Measurements from ENCODE around the gene KRTCAP2. TPM values are rescaled to one million over a fixed set of nuclear protein-coding genes. Genes with fewer than 3 reads are reported as not detected.
"Not testable (repeated sequence)": the region's sequence is repeated elsewhere in the genome, so short reads cannot be mapped to it uniquely, and the experiment has no call there.

KRTCAP2 gene
- total RNA-seq, 4 donors from 2014 or later = 1.5 to 200 (median 62.5) TPM

DNA sequence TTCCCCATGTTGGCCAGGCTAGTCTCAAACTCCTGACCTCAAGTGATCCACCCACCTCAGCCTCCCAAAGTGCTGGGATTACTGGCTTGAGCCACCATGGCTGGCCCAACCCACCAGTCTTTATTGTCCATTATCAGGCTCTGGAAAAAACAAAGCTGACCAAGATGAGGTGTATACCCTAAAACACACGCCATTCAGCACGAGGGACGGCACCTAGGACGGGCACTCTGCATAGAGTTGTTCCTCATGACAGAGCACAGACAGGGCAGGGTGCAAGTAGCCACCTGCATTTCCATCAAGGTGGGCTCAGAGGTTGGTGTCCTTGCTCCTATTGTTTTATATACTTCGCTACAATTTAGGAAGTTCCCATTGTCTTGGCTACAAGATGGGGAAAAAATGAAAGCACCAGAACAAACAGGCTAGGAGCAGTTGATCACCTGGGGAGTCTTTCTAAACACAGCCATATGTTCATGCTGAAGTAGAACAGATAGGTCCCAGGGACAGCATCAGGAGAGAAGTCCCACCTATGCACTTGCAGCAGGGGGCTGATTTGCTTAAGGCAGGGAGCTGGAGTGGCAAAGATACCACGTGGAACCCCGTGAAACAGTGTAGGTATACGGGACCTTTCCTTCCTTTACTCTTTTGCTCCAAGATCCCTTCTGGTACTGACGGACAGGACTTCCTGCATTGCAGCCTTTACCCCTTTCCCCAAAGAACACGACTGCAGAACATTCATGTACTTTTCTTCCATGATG, 4.5 kb downstream of the KRTCAP2 start:
- no peak overlapping the region for H3K27ac ChIP-seq
- H3K9me3 ChIP-seq = no peaks in the 10 kb centered on the region
- peaks cover 0 to 19% of the 10 kb centered on the region in 2 donors for H3K4me1 ChIP-seq
- no peaks in the 10 kb centered on the region for H3K36me3 ChIP-seq
- no peak overlapping the region for H3K4me3 ChIP-seq
- TF ChIP-seq POLR2A (IDR thresholded peaks at IDR 0.05) = no peak
- TF ChIP-seq CTCF (IDR thresholded peaks at IDR 0.05) = no peak
- intact Hi-C loops (cut with DNase I; ENCODE audit: low total_unique reads) = no loop called here
- no peaks in the 10 kb centered on the region for H3K27me3 ChIP-seq
- no peak for DNase-seq

DNA sequence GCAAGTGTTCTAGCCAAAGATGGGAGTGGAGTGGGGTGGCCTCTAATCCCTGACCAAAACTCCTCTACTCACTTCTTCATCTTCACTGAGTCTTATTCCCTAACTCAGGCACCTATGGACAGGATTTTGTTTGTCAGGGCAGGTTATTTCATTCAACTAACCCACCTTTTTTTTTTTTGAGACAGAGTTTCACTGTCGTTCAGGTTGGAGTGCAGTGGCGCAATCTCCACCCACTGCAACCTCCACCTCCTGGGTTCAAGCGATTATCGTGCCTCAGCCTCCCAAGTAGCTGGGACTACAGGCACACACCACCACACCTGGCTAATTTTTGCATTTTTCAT, 5.0 kb downstream of the KRTCAP2 start:
- Histone ChIP-seq H3K4me1 (peaks cover 0 to 19% of the 10 kb centered on the region in 2 donors), H3K27ac (peak overlapping the region in 1 of 2 donors; percentile 42)
- intact Hi-C loops (cut with DNase I; ENCODE audit: low total_unique reads); H3K27me3 ChIP-seq; DNase-seq; H3K36me3 ChIP-seq; H3K4me3 ChIP-seq; H3K9me3 ChIP-seq: not testable (repeated sequence)

- Histone ChIP-seq H3K4me1 (peaks cover 0 to 19% of the 10 kb centered on the region in 2 donors), H3K36me3 (no peaks in the 10 kb centered on the region), H3K27me3 (no peaks in the 10 kb centered on the region), H3K4me3 (no peak overlapping the region), H3K27ac (peak overlapping the region; percentile 63 to 75), H3K9me3 (no peaks in the 10 kb centered on the region)
- DNase-seq = peak; percentile 82 to 87
- intact Hi-C loops (cut with DNase I; ENCODE audit: low total_unique reads) = no loop called here
- peak; percentile 80 to 91 (median 86) for TF ChIP-seq CTCF (IDR thresholded peaks at IDR 0.05)
- TF ChIP-seq POLR2A (IDR thresholded peaks at IDR 0.05) = no peak
These were observed 5.7 kb downstream of the KRTCAP2 start for GRCh38 chr1:155167166-155168104.

- H3K27me3 ChIP-seq = no peaks in the 10 kb centered on the region
- TF ChIP-seq CTCF (IDR thresholded peaks at IDR 0.05) (no peak), POLR2A (IDR thresholded peaks at IDR 0.05) (no peak)
- no peak overlapping the region for H3K4me3 ChIP-seq
- DNase-seq = peak in 1 of 2 donors; percentile 70
- intact Hi-C loops (cut with DNase I; ENCODE audit: low total_unique reads) = no loop called here
- H3K9me3 ChIP-seq = no peaks in the 10 kb centered on the region
- H3K4me1 ChIP-seq = peaks cover 0 to 15% of the 10 kb centered on the region in 2 donors
- H3K27ac ChIP-seq = peak overlapping the region; percentile 63 to 75
- no peaks in the 10 kb centered on the region for H3K36me3 ChIP-seq
These were observed 6.5 kb downstream of the KRTCAP2 start for GRCh38 chr1:155166471-155167165.

- Histone ChIP-seq H3K4me1 (peaks cover 0 to 15% of the 10 kb centered on the region in 2 donors), H3K4me3 (no peak overlapping the region), H3K9me3 (no peaks in the 10 kb centered on the region), H3K36me3 (no peaks in the 10 kb centered on the region), H3K27ac (peak overlapping the region; percentile 63 to 75), H3K27me3 (no peaks in the 10 kb centered on the region)
- TF ChIP-seq POLR2A (IDR thresholded peaks at IDR 0.05) (no peak), CTCF (IDR thresholded peaks at IDR 0.05) (no peak)
- intact Hi-C loops (cut with DNase I; ENCODE audit: low total_unique reads) = no loop called here
- DNase-seq = no peak
These were observed 7.0 kb downstream of the KRTCAP2 start for GRCh38 chr1:155166051-155166470.

DNA sequence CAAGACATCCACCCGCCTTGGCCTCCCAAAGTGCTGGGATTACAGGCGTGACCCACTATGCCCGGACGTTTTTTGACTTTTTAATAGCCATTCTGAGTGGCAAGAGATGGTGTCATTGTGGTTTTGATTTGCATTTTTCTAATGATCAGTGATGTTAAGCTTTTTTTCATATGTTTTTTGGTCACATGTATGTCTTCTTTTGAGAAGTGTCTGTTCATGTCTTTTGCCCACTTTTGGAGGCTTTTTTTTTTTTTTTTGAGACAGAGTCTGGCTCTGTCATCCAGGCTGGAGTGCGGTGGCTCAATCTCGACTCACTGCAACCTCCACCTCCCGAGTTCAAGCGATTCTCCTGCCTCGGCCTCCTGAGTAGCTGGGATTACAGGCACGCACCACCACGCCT, 8.5 kb downstream of the KRTCAP2 start:
- H3K27me3 ChIP-seq; H3K27ac ChIP-seq; DNase-seq; H3K4me3 ChIP-seq; H3K9me3 ChIP-seq; intact Hi-C loops (cut with DNase I; ENCODE audit: low total_unique reads); H3K36me3 ChIP-seq: not testable (repeated sequence)
- H3K4me1 ChIP-seq = peaks cover 0 to 15% of the 10 kb centered on the region in 2 donors

GRCh38 chr1:155163785-155164184, 9.3 kb downstream of the KRTCAP2 start:
- intact Hi-C loops (cut with DNase I; ENCODE audit: low total_unique reads); H3K4me3 ChIP-seq; H3K27ac ChIP-seq; H3K27me3 ChIP-seq; H3K36me3 ChIP-seq; DNase-seq; H3K9me3 ChIP-seq: not testable (repeated sequence)
- peaks cover 0 to 15% of the 10 kb centered on the region in 2 donors for H3K4me1 ChIP-seq

DNA sequence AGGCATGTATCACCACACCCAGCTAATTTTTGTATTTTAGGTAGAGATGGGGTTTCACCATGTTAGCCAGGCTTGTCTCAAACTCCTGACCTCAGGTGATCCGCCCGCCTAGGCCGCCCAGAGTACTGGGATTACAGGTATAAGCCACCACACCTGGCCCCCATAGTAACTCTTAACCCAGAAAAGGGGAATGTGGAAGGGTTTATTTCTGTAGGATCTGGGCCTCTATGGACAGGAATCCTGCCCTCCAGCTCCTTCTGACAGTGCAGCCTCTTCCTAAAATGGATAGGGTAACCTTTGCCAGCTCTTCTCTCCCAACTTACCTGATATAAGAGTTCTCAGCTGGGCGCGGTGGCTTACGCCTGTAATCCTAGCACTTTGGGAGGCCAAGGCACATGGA, 10.5 kb downstream of the KRTCAP2 start:
- H3K27me3 ChIP-seq; H3K9me3 ChIP-seq; H3K4me3 ChIP-seq; H3K27ac ChIP-seq; H3K36me3 ChIP-seq; DNase-seq; intact Hi-C loops (cut with DNase I; ENCODE audit: low total_unique reads); H3K4me1 ChIP-seq: not testable (repeated sequence)
